HepG2 (cell line): ENCODE measurements around the gene CDX2. TPM values are rescaled to one million over a fixed set of nuclear protein-coding genes. Genes with fewer than 3 reads are reported as not detected.

Experiments
- ATAC-seq: fragments of 200-7000 bp; cut with Tn5 transposase; 3 replicates; pipeline ENCODE4 v1.9.1; 2020; ENCODE audit warnings: mild to moderate bottlenecking, moderate library complexity
- BruUV-seq: library from RNA; stranded (reverse); fragments of 400-500 nt; replicated peaks from 2 replicates; lab custom pipeline; 2021; lab: Mats Ljungman, UMichigan
- CTCF ChIA-PET: fragments of 300-600 bp; formaldehyde crosslinking; extraction: SDS; loops from one replicate; lab custom pipeline; 2021; ENCODE audit warnings: low total read pairs, inconsistent platforms, low intra/inter-chr PET ratio; lab: Yijun Ruan, JAX
- POLR2A ChIA-PET: fragments of 350-600 bp; sonication (Branson Sonifier 250); formaldehyde crosslinking; loops from one replicate; lab custom pipeline; 2020; ENCODE audit warnings: antibody characterized with exemption, inconsistent platforms; lab: Yijun Ruan, JAX
- DNase-seq: peaks from one replicate; pipeline ENCODE4 v3.0.0-alpha.2; 2015; ENCODE audit warnings: low spot score
- FAIRE-seq: peaks from 3 replicates; lab custom pipeline; 2011; peaks lifted over from hg19 to GRCh38; lab: Jason Lieb, UNC
- H2AFZ ChIP-seq: one replicate; pipeline ENCODE4 v1.6.1; 2011; ENCODE audit warnings: low read length, inconsistent platforms
- H3K27ac ChIP-seq: fragments of 300-600 bp; 3 replicates; pipeline ENCODE4 v1.8.0; 2011; ENCODE audit warnings: mixed run types, mild to moderate bottlenecking, mixed read lengths, low read length, inconsistent platforms; ENCODE audit not compliant: insufficient read depth; ENCODE audit errors: extremely low read length
- H3K27me3 ChIP-seq, 2 experiments: fragments of 200-600 bp in 1 of 2; 2 replicates in 1 of 2; 3 replicates in 1 of 2; pipeline versions ENCODE4 v1.6.0 to v1.8.0; 2011; ENCODE audit warnings: low read length in 2 of 2, mild to moderate bottlenecking in 2 of 2, moderate library complexity in 2 of 2, inconsistent platforms in 1 of 2; ENCODE audit not compliant: insufficient read depth in 2 of 2, control insufficient read depth in 1 of 2
- H3K36me3 ChIP-seq, 2 experiments: fragments of 200-600 bp in 1 of 2; replicated peaks in 1 of 2; 2 replicates in 1 of 2; 3 replicates in 1 of 2; pipeline versions ENCODE4 v1.5.1 to v1.8.0; 2011; ENCODE audit warnings: low read length in 2 of 2, inconsistent platforms in 1 of 2; ENCODE audit not compliant: insufficient read depth in 2 of 2, control insufficient read depth in 1 of 2
- H3K4me1 ChIP-seq: 2 replicates; pipeline ENCODE4 v1.5.1; 2012; ENCODE audit warnings: low read length, inconsistent platforms; ENCODE audit not compliant: insufficient read depth
- H3K4me2 ChIP-seq: 2 replicates; pipeline ENCODE4 v1.6.0; 2011; ENCODE audit warnings: low read depth, low read length, inconsistent platforms
- H3K4me3 ChIP-seq, 3 experiments: fragments of 200-600 bp in 1 of 3; sonication (generic), shearing (Covaris generic) in 1 of 3; replicated peaks in 1 of 3; 2 replicates each; pipeline ENCODE4 v1.5.1; 2011 to 2016; ENCODE audit warnings: low read length in 3 of 3, inconsistent platforms in 2 of 3, low read depth in 2 of 3, mild to moderate bottlenecking in 2 of 3, control low read depth in 1 of 3, mixed read lengths in 1 of 3; ENCODE audit not compliant: insufficient read depth in 1 of 3
- H3K79me2 ChIP-seq: one replicate; pipeline ENCODE4 v1.6.1; 2011; ENCODE audit warnings: low read length, inconsistent platforms; ENCODE audit not compliant: insufficient read depth
- H3K9ac ChIP-seq: 2 replicates; pipeline ENCODE4 v1.6.0; 2011; ENCODE audit warnings: mild to moderate bottlenecking, low read depth, low read length, inconsistent platforms; ENCODE audit not compliant: insufficient read depth
- H3K9me3 ChIP-seq: 2 replicates; pipeline ENCODE4 v1.5.1; 2012; ENCODE audit warnings: mild to moderate bottlenecking, low read length
- H4K20me1 ChIP-seq: 2 replicates; pipeline ENCODE4 v1.6.0; 2011; ENCODE audit warnings: inconsistent platforms, mild to moderate bottlenecking, low read length, moderate library complexity; ENCODE audit not compliant: insufficient read depth
- ATF7-NPFF ChIP-seq: sonication (generic); formaldehyde crosslinking; IDR thresholded peaks from 2 replicates; pipeline ENCODE4 v1.8.1; 2023; ENCODE audit warnings: mild to moderate bottlenecking, low read depth, missing genetic modification reagents, moderate library complexity
- BHLHE40 ChIP-seq: IDR thresholded peaks from 2 replicates; pipeline ENCODE4 v1.6.1; 2011; ENCODE audit warnings: low read length, improper control_type of control experiment
- E2F1 ChIP-seq: sonication (generic); formaldehyde crosslinking; IDR thresholded peaks from 2 replicates; pipeline ENCODE4 v1.5.0; 2020; ENCODE audit warnings: missing genetic modification reagents
- ELF1 ChIP-seq: sonication (generic); formaldehyde crosslinking; IDR thresholded peaks from 2 replicates; pipeline ENCODE4 v1.4.0; 2020; ENCODE audit warnings: missing genetic modification reagents
- NFE2L2 ChIP-seq: fragments of 150-350 bp; IDR thresholded peaks from 2 replicates; pipeline ENCODE4 v1.6.1; 2014; ENCODE audit warnings: low read length
- RBFOX2 ChIP-seq: fragments of 200-400 bp; formaldehyde crosslinking; IDR thresholded peaks from 2 replicates; pipeline ENCODE4 v1.6.1; 2017; ENCODE audit warnings: low read depth, mild to moderate bottlenecking, low read length
- SMYD3 ChIP-seq: sonication (generic); formaldehyde crosslinking; IDR thresholded peaks from 2 replicates; pipeline ENCODE4 v1.8.1; 2023; ENCODE audit warnings: mild to moderate bottlenecking, missing genetic modification reagents
- YEATS4 ChIP-seq: sonication (generic); formaldehyde crosslinking; IDR thresholded peaks from 2 replicates; pipeline ENCODE4 v1.4.0; 2020; ENCODE audit warnings: missing genetic modification reagents, borderline replicate concordance
- ZFYVE20 ChIP-seq: sonication (generic); formaldehyde crosslinking; IDR thresholded peaks from 2 replicates; pipeline ENCODE4 v1.8.0; 2023; ENCODE audit warnings: low read depth, mild to moderate bottlenecking, moderate library complexity, missing genetic modification reagents, borderline replicate concordance
- ZNF33B ChIP-seq: sonication (generic); formaldehyde crosslinking; IDR thresholded peaks from 2 replicates; pipeline ENCODE4 v1.5.1; 2020; ENCODE audit warnings: mild to moderate bottlenecking, missing genetic modification reagents
- ZNF446 ChIP-seq: sonication (generic); formaldehyde crosslinking; IDR thresholded peaks from 2 replicates; pipeline ENCODE4 v1.5.0; 2020; ENCODE audit warnings: mild to moderate bottlenecking, missing genetic modification reagents
- WGBS: methylation state at CpG from one replicate; pipeline ENCODE4 v1.1.6; 2017; ENCODE audit warnings: low lambda C conversion rate; 5-methylcytosine and 5-hydroxymethylcytosine counted together
- in situ Hi-C: cut with HindIII; loops from 2 replicates; pipeline ENCODE4 v1.10.0; 2017; ENCODE audit warnings: low pct_unique_long_range_greater_than_20kb; ENCODE audit not compliant: extremely low pct_ligation_motif_present
- intact Hi-C: fragments of 100-400 bp; cut with micrococcal nuclease; formaldehyde crosslinking; loops from one replicate; pipeline ENCODE4 v1.10.0; 2022; ENCODE audit not compliant: unreplicated experiment
- polyA plus RNA-seq, 8 experiments: library from polyadenylated mRNA; depleted of rRNA in 3 of 8; stranded (reverse) in 7 of 8; unstranded in 1 of 8; fragments of >200 nt; fragmentation: Illumina TruSeq in 4 of 8; extraction: Trizol in 4 of 8; gene quantifications; 2 replicates each; pipeline versions ENCODE4 v1.2.1 to v1.2.3, GENCODE V29; 2011 to 2016; ENCODE audit warnings: low read depth in 4 of 8, missing spikeins in 1 of 8, mixed read lengths in 1 of 8; ENCODE audit not compliant: insufficient read depth in 1 of 8
- total RNA-seq, 5 experiments: library from RNA; depleted of rRNA; stranded (reverse); fragments of >200 nt; fragmentation: Illumina TruSeq; extraction: Trizol; gene quantifications; 2 replicates each; pipeline ENCODE4 v1.2.3, GENCODE V29; 2016; ENCODE audit warnings: low read depth in 1 of 5
- TF ChIP-seq, protein P1 (sequence below): sonication (generic); formaldehyde crosslinking; IDR thresholded peaks from 2 replicates; pipeline ENCODE4 v1.4.0; 2020; ENCODE audit warnings: missing genetic modification reagents
- TF ChIP-seq, protein P2 (sequence below): sonication (generic); formaldehyde crosslinking; IDR thresholded peaks from 2 replicates; pipeline ENCODE4 v1.9.0; 2021; ENCODE audit warnings: mild to moderate bottlenecking, missing genetic modification reagents
- TF ChIP-seq, protein P3 (sequence below): IDR thresholded peaks from 2 replicates; pipeline ENCODE4 v1.6.1; 2016; ENCODE audit warnings: low read depth, borderline replicate concordance

CDX2 gene
- total and polyA plus RNA-seq, 2 of the 13 experiments (the other 11 are each of a cell fraction or from before 2014, with no cell fraction given): 0.04 TPM; not detected in 1

- WGBS: 46% methylated on average over 6 of the region's 6 CpGs
- FAIRE-seq (no peak), DNase-seq (no peak), ATAC-seq (no peak)
- ChIA-PET CTCF (no interaction called here), POLR2A (no interaction called here)
- in situ Hi-C loops: no loop called here
- Histone ChIP-seq H3K4me3 (no peak overlapping the region), H3K9me3 (no peaks in the 10 kb centered on the region), H2AFZ (no peak overlapping the region), H4K20me1 (no peaks in the 10 kb centered on the region), H3K36me3 (no peaks in the 10 kb centered on the region), H3K9ac (no peak overlapping the region), H3K27me3 (no peaks in the 10 kb centered on the region), H3K79me2 (no peaks in the 10 kb centered on the region), H3K4me1 (no peaks in the 10 kb centered on the region), H3K27ac (no peak overlapping the region), H3K4me2 (no peak overlapping the region)
- intact Hi-C loops: no loop called here
- no TSS peak for BruUV-seq
- no peak for TF ChIP-seq ZNF446 (CRISPR knock-in tag)
- TF ChIP-seq, protein P1, sequence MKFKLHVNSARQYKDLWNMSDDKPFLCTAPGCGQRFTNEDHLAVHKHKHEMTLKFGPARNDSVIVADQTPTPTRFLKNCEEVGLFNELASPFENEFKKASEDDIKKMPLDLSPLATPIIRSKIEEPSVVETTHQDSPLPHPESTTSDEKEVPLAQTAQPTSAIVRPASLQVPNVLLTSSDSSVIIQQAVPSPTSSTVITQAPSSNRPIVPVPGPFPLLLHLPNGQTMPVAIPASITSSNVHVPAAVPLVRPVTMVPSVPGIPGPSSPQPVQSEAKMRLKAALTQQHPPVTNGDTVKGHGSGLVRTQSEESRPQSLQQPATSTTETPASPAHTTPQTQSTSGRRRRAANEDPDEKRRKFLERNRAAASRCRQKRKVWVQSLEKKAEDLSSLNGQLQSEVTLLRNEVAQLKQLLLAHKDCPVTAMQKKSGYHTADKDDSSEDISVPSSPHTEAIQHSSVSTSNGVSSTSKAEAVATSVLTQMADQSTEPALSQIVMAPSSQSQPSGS (CRISPR knock-in tag): no peak
- no peak for TF ChIP-seq ATF7-NPFF (CRISPR knock-in tag)
- TF ChIP-seq E2F1 (CRISPR knock-in tag): no peak
- no peak for TF ChIP-seq BHLHE40
- no peak for TF ChIP-seq YEATS4 (CRISPR knock-in tag)
- TF ChIP-seq SMYD3: no peak
- TF ChIP-seq, protein P2, sequence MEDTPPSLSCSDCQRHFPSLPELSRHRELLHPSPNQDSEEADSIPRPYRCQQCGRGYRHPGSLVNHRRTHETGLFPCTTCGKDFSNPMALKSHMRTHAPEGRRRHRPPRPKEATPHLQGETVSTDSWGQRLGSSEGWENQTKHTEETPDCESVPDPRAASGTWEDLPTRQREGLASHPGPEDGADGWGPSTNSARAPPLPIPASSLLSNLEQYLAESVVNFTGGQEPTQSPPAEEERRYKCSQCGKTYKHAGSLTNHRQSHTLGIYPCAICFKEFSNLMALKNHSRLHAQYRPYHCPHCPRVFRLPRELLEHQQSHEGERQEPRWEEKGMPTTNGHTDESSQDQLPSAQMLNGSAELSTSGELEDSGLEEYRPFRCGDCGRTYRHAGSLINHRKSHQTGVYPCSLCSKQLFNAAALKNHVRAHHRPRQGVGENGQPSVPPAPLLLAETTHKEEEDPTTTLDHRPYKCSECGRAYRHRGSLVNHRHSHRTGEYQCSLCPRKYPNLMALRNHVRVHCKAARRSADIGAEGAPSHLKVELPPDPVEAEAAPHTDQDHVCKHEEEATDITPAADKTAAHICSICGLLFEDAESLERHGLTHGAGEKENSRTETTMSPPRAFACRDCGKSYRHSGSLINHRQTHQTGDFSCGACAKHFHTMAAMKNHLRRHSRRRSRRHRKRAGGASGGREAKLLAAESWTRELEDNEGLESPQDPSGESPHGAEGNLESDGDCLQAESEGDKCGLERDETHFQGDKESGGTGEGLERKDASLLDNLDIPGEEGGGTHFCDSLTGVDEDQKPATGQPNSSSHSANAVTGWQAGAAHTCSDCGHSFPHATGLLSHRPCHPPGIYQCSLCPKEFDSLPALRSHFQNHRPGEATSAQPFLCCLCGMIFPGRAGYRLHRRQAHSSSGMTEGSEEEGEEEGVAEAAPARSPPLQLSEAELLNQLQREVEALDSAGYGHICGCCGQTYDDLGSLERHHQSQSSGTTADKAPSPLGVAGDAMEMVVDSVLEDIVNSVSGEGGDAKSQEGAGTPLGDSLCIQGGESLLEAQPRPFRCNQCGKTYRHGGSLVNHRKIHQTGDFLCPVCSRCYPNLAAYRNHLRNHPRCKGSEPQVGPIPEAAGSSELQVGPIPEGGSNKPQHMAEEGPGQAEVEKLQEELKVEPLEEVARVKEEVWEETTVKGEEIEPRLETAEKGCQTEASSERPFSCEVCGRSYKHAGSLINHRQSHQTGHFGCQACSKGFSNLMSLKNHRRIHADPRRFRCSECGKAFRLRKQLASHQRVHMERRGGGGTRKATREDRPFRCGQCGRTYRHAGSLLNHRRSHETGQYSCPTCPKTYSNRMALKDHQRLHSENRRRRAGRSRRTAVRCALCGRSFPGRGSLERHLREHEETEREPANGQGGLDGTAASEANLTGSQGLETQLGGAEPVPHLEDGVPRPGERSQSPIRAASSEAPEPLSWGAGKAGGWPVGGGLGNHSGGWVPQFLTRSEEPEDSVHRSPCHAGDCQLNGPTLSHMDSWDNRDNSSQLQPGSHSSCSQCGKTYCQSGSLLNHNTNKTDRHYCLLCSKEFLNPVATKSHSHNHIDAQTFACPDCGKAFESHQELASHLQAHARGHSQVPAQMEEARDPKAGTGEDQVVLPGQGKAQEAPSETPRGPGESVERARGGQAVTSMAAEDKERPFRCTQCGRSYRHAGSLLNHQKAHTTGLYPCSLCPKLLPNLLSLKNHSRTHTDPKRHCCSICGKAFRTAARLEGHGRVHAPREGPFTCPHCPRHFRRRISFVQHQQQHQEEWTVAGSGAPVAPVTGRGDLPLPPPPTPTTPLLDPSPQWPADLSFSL (CRISPR knock-in tag): no peak
- no peak for TF ChIP-seq ZNF33B (CRISPR knock-in tag)
- TF ChIP-seq ZFYVE20 (CRISPR knock-in tag): no peak
- no peak for TF ChIP-seq ELF1 (CRISPR knock-in tag)
- no peak for TF ChIP-seq RBFOX2
- no peak for TF ChIP-seq NFE2L2
- TF ChIP-seq, protein P3, sequence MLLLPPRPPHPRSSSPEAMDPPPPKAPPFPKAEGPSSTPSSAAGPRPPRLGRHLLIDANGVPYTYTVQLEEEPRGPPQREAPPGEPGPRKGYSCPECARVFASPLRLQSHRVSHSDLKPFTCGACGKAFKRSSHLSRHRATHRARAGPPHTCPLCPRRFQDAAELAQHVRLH (CRISPR knock-in tag): no peak
Observed at GRCh38 chr13:28002886-28003698, 34.0 kb upstream of the CDX2 start.
